Brain microvascular endothelial cell (primary cell): Measurements from ENCODE around the gene CACNB2.
"Not testable (repeated sequence)": the region's sequence is repeated elsewhere in the genome, so short reads cannot be mapped to it uniquely, and the experiment has no call there.

Source experiments
- DNase-seq: peaks from one replicate; pipeline ENCODE4 v3.0.0-alpha.2; 2020
- H3K27ac ChIP-seq: fragments of 250-450 bp; sonication (Bioruptor Pico); 2 replicates; pipeline ENCODE4 v1.5.1; 2020; ENCODE audit warnings: mild to moderate bottlenecking, moderate library complexity
- H3K27me3 ChIP-seq: fragments of 250-450 bp; sonication (Bioruptor Pico); replicated peaks from 2 replicates; pipeline ENCODE4 v1.5.1; 2020; ENCODE audit warnings: mild to moderate bottlenecking
- H3K36me3 ChIP-seq: fragments of 250-450 bp; sonication (Bioruptor Pico); replicated peaks from 2 replicates; pipeline ENCODE4 v1.5.1; 2020; ENCODE audit warnings: mild to moderate bottlenecking
- H3K4me3 ChIP-seq: 2 replicates; pipeline ENCODE4 v1.5.1; 2011; ENCODE audit warnings: low read depth, mild to moderate bottlenecking, control low read depth, low read length, moderate library complexity
- CTCF ChIP-seq: IDR thresholded peaks from 2 replicates; pipeline ENCODE4 v1.5.1; 2011; ENCODE audit warnings: low read depth, mild to moderate bottlenecking, moderate library complexity, low read length, control low read depth, inconsistent platforms; ENCODE audit errors: missing control alignments
- in situ Hi-C: cut with HindIII; loops from 2 replicates; pipeline ENCODE4 v1.10.0; 2017; ENCODE audit warnings: low sequenced_read_pairs, low pct_ligation_motif_present

CACNB2 gene

GRCh38 chr10:18149196-18149800 lies 9.1 kb downstream of the CACNB2 start:
- H3K4me3 ChIP-seq, result no peak overlapping the region
- H3K27ac ChIP-seq, result no peak overlapping the region
- H3K36me3 ChIP-seq, result no peaks in the 10 kb centered on the region
- DNase-seq, result no peak
- H3K27me3 ChIP-seq, result no peaks in the 10 kb centered on the region
- in situ Hi-C loops, result no loop called here
- no peak for TF ChIP-seq CTCF

GRCh38 chr10:18151356-18151890 lies 11.2 kb downstream of the CACNB2 start:
- no peaks in the 10 kb centered on the region for H3K36me3 ChIP-seq
- H3K4me3 ChIP-seq, result no peak overlapping the region
- no peak for TF ChIP-seq CTCF
- in situ Hi-C loops, result no loop called here
- DNase-seq, result no peak
- H3K27ac ChIP-seq, result no peak overlapping the region
- no peaks in the 10 kb centered on the region for H3K27me3 ChIP-seq

- H3K27ac ChIP-seq, in situ Hi-C loops, H3K4me3 ChIP-seq, DNase-seq, H3K36me3 ChIP-seq, H3K27me3 ChIP-seq: not testable (repeated sequence)
Measured at GRCh38 chr10:18153381-18153780, 13.2 kb downstream of the CACNB2 start.

- H3K27ac ChIP-seq, result no peak overlapping the region
- DNase-seq, result no peak
- no peaks in the 10 kb centered on the region for H3K36me3 ChIP-seq
- H3K4me3 ChIP-seq, result no peak overlapping the region
- H3K27me3 ChIP-seq, result no peaks in the 10 kb centered on the region
- no peak for TF ChIP-seq CTCF
- in situ Hi-C loops, result no loop called here
Measured at GRCh38 chr10:18155321-18155720, 15.1 kb downstream of the CACNB2 start.

- H3K36me3 ChIP-seq, in situ Hi-C loops, H3K4me3 ChIP-seq, H3K27me3 ChIP-seq, DNase-seq, H3K27ac ChIP-seq: not testable (repeated sequence)
Measured at GRCh38 chr10:18156797-18157196, 16.6 kb downstream of the CACNB2 start.

GRCh38 chr10:18157881-18158280 lies 17.7 kb downstream of the CACNB2 start:
- peak; percentile 57 for DNase-seq
- Histone ChIP-seq H3K27ac (peak overlapping the region; percentile 38), H3K4me3 (no peak overlapping the region), H3K36me3 (no peaks in the 10 kb centered on the region), H3K27me3 (no peaks in the 10 kb centered on the region)
- no peak for TF ChIP-seq CTCF
- in situ Hi-C loops, result no loop called here

- TF ChIP-seq CTCF, result no peak
- H3K27ac ChIP-seq, result no peak overlapping the region
- H3K27me3 ChIP-seq, result no peaks in the 10 kb centered on the region
- no peak for DNase-seq
- no peaks in the 10 kb centered on the region for H3K36me3 ChIP-seq
- H3K4me3 ChIP-seq, result no peak overlapping the region
- in situ Hi-C loops, result no loop called here
Measured at GRCh38 chr10:18158773-18159265, 18.6 kb downstream of the CACNB2 start.
